Glutamatergic neuron (in vitro differentiated cells): Measurements from ENCODE around the gene WDTC1. TPM values are rescaled to one million over a fixed set of nuclear protein-coding genes. Genes with fewer than 3 reads are reported as not detected.

Experiments used
- DNase-seq: peaks from one replicate; pipeline ENCODE4 v3.0.0; 2022
- H3K27ac Mint-ChIP-seq: one replicate; pipeline ENCODE4 v1.8.0; 2020; ENCODE audit warnings: mild to moderate bottlenecking, mixed read lengths, inconsistent platforms; ENCODE audit not compliant: unreplicated experiment
- H3K27me3 Mint-ChIP-seq: one replicate; pipeline ENCODE4 v1.8.0; 2020; ENCODE audit warnings: mild to moderate bottlenecking, moderate library complexity, mixed read lengths, inconsistent platforms; ENCODE audit not compliant: unreplicated experiment
- H3K36me3 Mint-ChIP-seq: one replicate; pipeline ENCODE4 v1.8.0; 2020; ENCODE audit warnings: mild to moderate bottlenecking, mixed read lengths, inconsistent platforms; ENCODE audit not compliant: unreplicated experiment
- H3K4me1 Mint-ChIP-seq: one replicate; pipeline ENCODE4 v1.8.0; 2020; ENCODE audit warnings: mild to moderate bottlenecking, low read depth, mixed read lengths, inconsistent platforms; ENCODE audit not compliant: unreplicated experiment
- H3K4me3 Mint-ChIP-seq: one replicate; pipeline ENCODE4 v1.8.0; 2020; ENCODE audit warnings: mild to moderate bottlenecking, mixed read lengths, inconsistent platforms; ENCODE audit not compliant: unreplicated experiment
- H3K9me3 Mint-ChIP-seq: one replicate; pipeline ENCODE4 v1.8.0; 2020; ENCODE audit warnings: mild to moderate bottlenecking, moderate library complexity, mixed read lengths, inconsistent platforms; ENCODE audit not compliant: unreplicated experiment
- CTCF ChIP-seq: fragments of 200-600 bp; sonication (generic); IDR thresholded peaks from one replicate; pipeline ENCODE4 v1.5.0; 2021; ENCODE audit not compliant: partially characterized antibody, unreplicated experiment
- total RNA-seq: library from RNA; stranded (reverse); fragmentation: NEBNext Ultra II Directional; extraction: Animal tissue kit (Norgen Biotek cat#: 25700); gene quantifications from one replicate; pipeline ENCODE4 v1.2.1, GENCODE V29; 2021; ENCODE audit not compliant: unreplicated experiment

The WDTC1 gene
- total RNA-seq, 1 donor from 2014 or later = 49.4 TPM

DNA sequence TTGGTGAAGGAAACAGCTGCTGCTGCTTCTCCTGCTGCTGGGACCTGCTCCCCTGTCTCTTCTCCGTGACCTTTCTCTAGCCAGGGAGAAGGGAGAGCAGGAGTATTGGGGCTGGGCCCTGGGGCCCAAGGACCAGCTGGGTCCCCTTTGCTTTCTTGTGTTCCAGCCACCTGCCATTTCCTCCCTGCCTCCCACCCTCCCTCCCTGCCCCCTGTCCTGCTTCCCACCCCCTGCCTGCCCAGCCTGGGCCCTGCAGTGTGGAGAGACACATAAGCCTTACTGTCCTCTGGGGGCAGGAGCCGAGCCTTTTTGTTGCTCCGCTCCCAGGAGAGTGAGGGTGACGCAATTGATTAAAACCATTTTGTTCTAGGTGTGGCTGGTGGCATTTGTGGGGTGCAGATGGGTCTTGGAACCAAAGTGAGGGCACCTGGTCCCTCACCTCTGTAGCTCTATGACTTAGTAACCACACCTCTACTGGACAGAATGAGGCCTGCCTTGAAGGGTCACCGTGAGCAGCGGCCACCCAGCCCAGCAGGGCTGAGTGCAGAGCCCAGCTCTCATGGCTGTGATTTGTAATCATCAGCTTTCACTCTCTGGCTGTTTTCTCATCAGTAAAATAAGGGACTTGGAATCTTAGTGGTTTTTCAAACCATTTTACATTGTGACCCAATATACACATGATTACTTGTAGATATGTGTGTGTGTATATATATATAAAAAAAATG lies 73.6 kb downstream of the WDTC1 start:
- H3K27me3 Mint-ChIP-seq = peaks cover 8% of the 10 kb centered on the region
- H3K36me3 Mint-ChIP-seq = no peaks in the 10 kb centered on the region
- H3K4me1 Mint-ChIP-seq = peaks cover 22% of the 10 kb centered on the region
- no peaks in the 10 kb centered on the region for H3K9me3 Mint-ChIP-seq
- TF ChIP-seq CTCF = no peak
- DNase-seq = peak; percentile 46
- H3K27ac Mint-ChIP-seq = peak overlapping the region; percentile 85
- H3K4me3 Mint-ChIP-seq = no peak overlapping the region

DNA sequence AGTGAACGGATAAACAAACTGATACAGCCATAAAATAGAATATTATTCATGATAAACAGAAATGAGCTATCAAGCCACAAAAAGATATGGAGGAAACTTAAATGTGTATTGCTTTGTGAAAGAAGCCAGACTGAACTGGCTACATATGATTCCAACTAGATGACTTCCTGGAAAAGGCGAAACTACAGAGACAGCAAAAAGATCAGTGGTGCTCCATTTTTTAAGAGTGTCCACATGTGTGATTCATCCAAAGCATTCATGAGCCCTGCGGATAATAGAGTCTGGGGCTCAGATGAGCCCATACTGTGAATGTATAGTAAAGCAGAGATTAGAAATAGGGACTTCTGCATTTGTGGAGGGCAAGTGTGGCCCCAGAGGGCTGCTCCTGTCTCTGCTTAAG lies 79.7 kb downstream of the WDTC1 start:
- H3K4me3 Mint-ChIP-seq = no peak overlapping the region
- DNase-seq = no peak
- no peaks in the 10 kb centered on the region for H3K36me3 Mint-ChIP-seq
- H3K9me3 Mint-ChIP-seq = peaks cover 1% of the 10 kb centered on the region
- TF ChIP-seq CTCF = no peak
- no peak overlapping the region for H3K27ac Mint-ChIP-seq
- peaks cover 10% of the 10 kb centered on the region for H3K4me1 Mint-ChIP-seq
- H3K27me3 Mint-ChIP-seq = no peaks in the 10 kb centered on the region

- Mint-ChIP-seq H3K36me3 (no peaks in the 10 kb centered on the region), H3K27me3 (no peaks in the 10 kb centered on the region), H3K4me1 (peaks cover 10% of the 10 kb centered on the region), H3K27ac (no peak overlapping the region), H3K4me3 (no peak overlapping the region), H3K9me3 (peaks cover 3% of the 10 kb centered on the region)
- TF ChIP-seq CTCF = no peak
- no peak for DNase-seq
These were observed 80.3 kb downstream of the WDTC1 start for GRCh38 chr1:27314737-27315136.

GRCh38 chr1:27316860-27317259 lies 82.4 kb downstream of the WDTC1 start:
- Mint-ChIP-seq H3K4me1 (peaks cover 12% of the 10 kb centered on the region), H3K9me3 (peaks cover 3% of the 10 kb centered on the region), H3K27me3 (no peaks in the 10 kb centered on the region), H3K27ac (no peak overlapping the region), H3K4me3 (no peak overlapping the region), H3K36me3 (no peaks in the 10 kb centered on the region)
- DNase-seq = no peak
- no peak for TF ChIP-seq CTCF

DNA sequence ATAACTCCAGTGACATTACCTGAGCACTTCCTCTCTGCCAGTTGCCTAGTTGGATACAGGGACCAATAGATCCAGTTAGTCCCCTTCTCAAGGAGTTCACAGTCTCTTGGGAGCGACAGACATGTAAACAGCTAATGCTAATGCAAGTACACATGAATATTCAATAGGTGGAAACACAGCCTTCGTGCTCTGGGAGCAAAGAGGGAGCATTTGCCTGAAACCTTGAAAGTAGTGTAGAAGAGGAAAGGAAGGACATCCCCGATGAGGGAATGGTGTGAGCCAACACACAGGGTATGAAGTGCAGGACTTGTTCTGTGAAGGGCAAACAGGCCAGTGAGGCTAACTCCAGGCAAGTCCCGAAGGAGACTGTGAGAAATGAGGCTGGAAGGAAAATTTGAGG lies 83.7 kb downstream of the WDTC1 start:
- Mint-ChIP-seq H3K36me3 (no peaks in the 10 kb centered on the region), H3K4me3 (peak overlapping the region; percentile 58), H3K27ac (peak overlapping the region; percentile 77), H3K27me3 (peaks cover 4% of the 10 kb centered on the region), H3K9me3 (peaks cover 3% of the 10 kb centered on the region), H3K4me1 (peaks cover 15% of the 10 kb centered on the region)
- TF ChIP-seq CTCF = no peak
- no peak for DNase-seq
